ENCODE results near the gene SASH1. TPM values are rescaled to one million over a fixed set of nuclear protein-coding genes. Genes with fewer than 3 reads are reported as not detected.

The SASH1 gene
- total RNA-seq, 1 donor from 2014 or later: 15.5 TPM

- Mint-ChIP-seq H3K4me3 (ENCODE audit: unreplicated experiment) (no peak overlapping the region), H3K27me3 (ENCODE audit: low read depth, unreplicated experiment) (no peaks in the 10 kb centered on the region)
Observed at GRCh38 chr6:148348335-148348734, 5.7 kb downstream of the SASH1 start.

GRCh38 chr6:148348778-148349177 is 6.1 kb downstream of the SASH1 start:
- H2AFZ ChIP-seq (ENCODE audit: low read depth, low read length): no peak overlapping the region
- no peak overlapping the region for H3K4me3 ChIP-seq (ENCODE audit: insufficient read depth, low read depth, low read length)
- no peaks in the 10 kb centered on the region for H3K36me3 ChIP-seq (ENCODE audit: insufficient read depth, low read length)
- no peak overlapping the region for H3K9ac ChIP-seq (ENCODE audit: low read length)
- peaks cover 21% of the 10 kb centered on the region for H3K79me2 ChIP-seq (ENCODE audit: insufficient read depth, low read length)
- no peak for FAIRE-seq
- Mint-ChIP-seq H3K9me3 (ENCODE audit: unreplicated experiment) (no peaks in the 10 kb centered on the region), H3K27ac (ENCODE audit: unreplicated experiment) (no peak overlapping the region), H3K36me3 (ENCODE audit: low read depth, unreplicated experiment) (no peaks in the 10 kb centered on the region), H3K27me3 (ENCODE audit: low read depth, unreplicated experiment) (no peaks in the 10 kb centered on the region), H3K4me3 (ENCODE audit: unreplicated experiment) (no peak overlapping the region), H3K4me1 (ENCODE audit: low read depth, unreplicated experiment) (peaks cover 14% of the 10 kb centered on the region)
- H3K9me3 ChIP-seq (ENCODE audit: insufficient read depth, low read depth, low read length): no peaks in the 10 kb centered on the region
- no peak for TF ChIP-seq CTCF (IDR thresholded peaks at IDR 0.05; ENCODE audit: insufficient read depth, low read depth, low read length)
- TF ChIP-seq EZH2 (IDR thresholded peaks at IDR 0.05; ENCODE audit: insufficient read depth, low read length): no peak
- DNase-seq (ENCODE audit: low read depth): no peak
- no peaks in the 10 kb centered on the region for H3K27me3 ChIP-seq (ENCODE audit: insufficient read depth, low read length)
- no peaks in the 10 kb centered on the region for H3K4me1 ChIP-seq (ENCODE audit: insufficient read depth, low read length)
- no peak overlapping the region for H3K27ac ChIP-seq (ENCODE audit: low read depth, low read length)
- no peak overlapping the region for H3K4me2 ChIP-seq (ENCODE audit: low read length)
- H4K20me1 ChIP-seq (ENCODE audit: insufficient read depth, low read length): no peaks in the 10 kb centered on the region

More at GRCh38 chr6:148348335-148348734, 5.7 kb downstream of the SASH1 start:
- H4K20me1 ChIP-seq (ENCODE audit: insufficient read depth, low read length): no peaks in the 10 kb centered on the region
- Mint-ChIP-seq H3K4me1 (ENCODE audit: low read depth, unreplicated experiment) (peaks cover 18% of the 10 kb centered on the region), H3K36me3 (ENCODE audit: low read depth, unreplicated experiment) (no peaks in the 10 kb centered on the region), H3K9me3 (ENCODE audit: unreplicated experiment) (no peaks in the 10 kb centered on the region), H3K27ac (ENCODE audit: unreplicated experiment) (no peak overlapping the region)
- DNase-seq (ENCODE audit: low read depth): no peak
- H3K4me3 ChIP-seq (ENCODE audit: insufficient read depth, low read depth, low read length): no peak overlapping the region
- no peak for TF ChIP-seq CTCF (IDR thresholded peaks at IDR 0.05; ENCODE audit: insufficient read depth, low read depth, low read length)
- no peak for TF ChIP-seq EZH2 (IDR thresholded peaks at IDR 0.05; ENCODE audit: insufficient read depth, low read length)
- H3K79me2 ChIP-seq (ENCODE audit: insufficient read depth, low read length): peaks cover 21% of the 10 kb centered on the region
- H2AFZ ChIP-seq (ENCODE audit: low read depth, low read length): no peak overlapping the region
- FAIRE-seq: no peak
- H3K27ac ChIP-seq (ENCODE audit: low read depth, low read length): no peak overlapping the region
- H3K27me3 ChIP-seq (ENCODE audit: insufficient read depth, low read length): no peaks in the 10 kb centered on the region
- H3K9ac ChIP-seq (ENCODE audit: low read length): no peak overlapping the region
- no peak overlapping the region for H3K4me2 ChIP-seq (ENCODE audit: low read length)
- no peaks in the 10 kb centered on the region for H3K36me3 ChIP-seq (ENCODE audit: insufficient read depth, low read length)
- no peaks in the 10 kb centered on the region for H3K9me3 ChIP-seq (ENCODE audit: insufficient read depth, low read depth, low read length)
- no peaks in the 10 kb centered on the region for H3K4me1 ChIP-seq (ENCODE audit: insufficient read depth, low read length)

GRCh38 chr6:148349466-148349865 is 6.8 kb downstream of the SASH1 start:
- Histone ChIP-seq H3K4me3 (ENCODE audit: insufficient read depth, low read depth, low read length) (no peak overlapping the region), H3K4me2 (ENCODE audit: low read length) (no peak overlapping the region), H3K79me2 (ENCODE audit: insufficient read depth, low read length) (peaks cover 15% of the 10 kb centered on the region), H3K27ac (ENCODE audit: low read depth, low read length) (no peak overlapping the region), H3K36me3 (ENCODE audit: insufficient read depth, low read length) (no peaks in the 10 kb centered on the region), H4K20me1 (ENCODE audit: insufficient read depth, low read length) (no peaks in the 10 kb centered on the region), H3K9me3 (ENCODE audit: insufficient read depth, low read depth, low read length) (no peaks in the 10 kb centered on the region), H3K9ac (ENCODE audit: low read length) (no peak overlapping the region), H3K27me3 (ENCODE audit: insufficient read depth, low read length) (no peaks in the 10 kb centered on the region), H2AFZ (ENCODE audit: low read depth, low read length) (no peak overlapping the region), H3K4me1 (ENCODE audit: insufficient read depth, low read length) (no peaks in the 10 kb centered on the region)
- H3K27me3 Mint-ChIP-seq (ENCODE audit: low read depth, unreplicated experiment): no peaks in the 10 kb centered on the region
- no peaks in the 10 kb centered on the region for H3K36me3 Mint-ChIP-seq (ENCODE audit: low read depth, unreplicated experiment)
- DNase-seq (ENCODE audit: low read depth): no peak
- H3K4me1 Mint-ChIP-seq (ENCODE audit: low read depth, unreplicated experiment): peaks cover 12% of the 10 kb centered on the region
- H3K27ac Mint-ChIP-seq (ENCODE audit: unreplicated experiment): no peak overlapping the region
- no peak overlapping the region for H3K4me3 Mint-ChIP-seq (ENCODE audit: unreplicated experiment)
- no peak for TF ChIP-seq CTCF (IDR thresholded peaks at IDR 0.05; ENCODE audit: insufficient read depth, low read depth, low read length)
- no peak for TF ChIP-seq EZH2 (IDR thresholded peaks at IDR 0.05; ENCODE audit: insufficient read depth, low read length)
- no peaks in the 10 kb centered on the region for H3K9me3 Mint-ChIP-seq (ENCODE audit: unreplicated experiment)
- FAIRE-seq: no peak

All from astrocyte (in vitro differentiated cells and primary cell).